Fibroblast of skin of left quadriceps (primary cell): ENCODE results near the gene MUC6.

ENCODE experiments used
- DNase-seq, 2 experiments: peaks; one replicate each; pipeline ENCODE4 v3.0.0-alpha.2; 2013; ENCODE audit warnings: low read depth in 2 of 2

The MUC6 gene

DNA sequence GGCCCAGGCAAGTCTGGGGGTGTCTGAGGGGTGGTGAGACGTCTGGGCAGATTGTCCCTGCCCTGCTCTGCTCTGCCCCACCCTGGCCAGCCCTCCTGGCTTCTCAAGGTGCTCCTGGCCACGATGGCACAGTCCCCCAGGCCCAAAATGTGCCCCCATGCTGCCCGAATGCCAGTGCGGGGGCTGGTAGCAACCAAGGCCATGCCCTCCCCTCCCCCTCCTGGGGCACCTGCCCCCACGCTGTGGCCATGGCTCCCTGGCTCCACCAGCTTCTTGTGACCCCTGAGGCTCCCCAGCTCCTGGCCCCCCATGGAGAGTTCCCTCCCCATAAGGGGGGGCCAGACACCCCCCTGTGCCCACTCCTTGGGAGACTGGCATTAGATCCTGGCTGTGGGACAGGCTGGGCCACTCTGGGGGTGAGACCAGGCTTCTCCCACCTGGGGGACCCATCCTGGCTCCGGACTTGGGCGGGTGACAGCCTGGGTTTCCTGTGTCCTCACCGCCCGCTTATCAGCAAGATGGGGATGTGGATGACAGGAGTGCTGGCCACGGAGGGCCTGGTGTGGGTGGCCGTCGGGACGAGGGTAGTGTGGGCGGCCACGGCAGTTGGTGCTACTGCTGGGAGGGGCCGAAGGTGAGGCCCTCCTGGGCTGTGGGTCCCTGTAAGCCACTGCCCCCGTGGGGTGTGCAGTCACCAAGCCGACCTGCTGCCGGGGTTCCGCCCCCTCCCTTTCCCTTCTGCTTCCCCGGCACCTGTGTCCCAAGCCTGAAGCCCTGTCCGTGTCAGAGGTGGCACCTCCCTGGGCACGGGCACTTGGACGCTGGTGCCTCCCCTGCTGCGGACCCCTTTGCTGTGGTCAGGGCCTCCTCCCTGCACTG is 15.9 kb upstream of the MUC6 start:
- no peak for DNase-seq

DNA sequence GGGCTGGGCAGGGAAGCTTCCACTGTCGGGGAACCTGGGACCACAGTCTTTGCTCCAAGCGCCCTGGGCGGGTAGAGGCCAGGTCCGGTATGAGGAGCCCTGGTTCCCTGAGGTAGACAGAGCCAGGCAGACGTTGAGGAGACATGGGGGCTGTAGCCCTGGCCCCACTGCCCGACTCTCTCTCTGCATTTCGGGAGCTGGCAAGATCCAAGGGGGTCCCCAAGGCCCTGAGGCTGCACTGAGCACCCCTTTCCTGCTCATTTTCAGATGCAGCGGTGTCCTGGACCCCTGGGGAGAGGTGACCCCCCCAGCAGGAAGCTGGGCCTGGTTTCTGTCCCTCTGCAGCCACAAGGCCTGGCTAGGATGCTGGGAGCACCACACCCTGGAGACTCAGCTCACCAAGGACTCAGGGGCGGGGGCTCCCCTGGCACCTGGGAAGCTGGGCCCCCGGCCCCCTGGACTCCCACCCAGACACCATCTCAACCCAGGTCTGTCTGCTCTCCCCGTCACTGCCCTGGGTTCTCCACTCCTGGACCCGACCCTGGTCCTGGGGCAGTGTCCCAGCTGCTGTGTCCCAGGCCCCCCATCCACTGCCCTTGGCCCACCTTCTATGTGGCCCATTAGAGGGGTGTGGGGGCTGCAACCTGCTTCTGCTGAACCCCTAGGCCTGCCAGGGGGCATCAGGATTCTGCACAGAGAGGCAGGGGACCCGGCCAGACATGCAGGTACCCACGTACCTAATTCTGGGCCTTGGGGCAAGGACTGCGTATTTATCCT is 15.0 kb upstream of the MUC6 start:
- DNase-seq = no peak

DNA sequence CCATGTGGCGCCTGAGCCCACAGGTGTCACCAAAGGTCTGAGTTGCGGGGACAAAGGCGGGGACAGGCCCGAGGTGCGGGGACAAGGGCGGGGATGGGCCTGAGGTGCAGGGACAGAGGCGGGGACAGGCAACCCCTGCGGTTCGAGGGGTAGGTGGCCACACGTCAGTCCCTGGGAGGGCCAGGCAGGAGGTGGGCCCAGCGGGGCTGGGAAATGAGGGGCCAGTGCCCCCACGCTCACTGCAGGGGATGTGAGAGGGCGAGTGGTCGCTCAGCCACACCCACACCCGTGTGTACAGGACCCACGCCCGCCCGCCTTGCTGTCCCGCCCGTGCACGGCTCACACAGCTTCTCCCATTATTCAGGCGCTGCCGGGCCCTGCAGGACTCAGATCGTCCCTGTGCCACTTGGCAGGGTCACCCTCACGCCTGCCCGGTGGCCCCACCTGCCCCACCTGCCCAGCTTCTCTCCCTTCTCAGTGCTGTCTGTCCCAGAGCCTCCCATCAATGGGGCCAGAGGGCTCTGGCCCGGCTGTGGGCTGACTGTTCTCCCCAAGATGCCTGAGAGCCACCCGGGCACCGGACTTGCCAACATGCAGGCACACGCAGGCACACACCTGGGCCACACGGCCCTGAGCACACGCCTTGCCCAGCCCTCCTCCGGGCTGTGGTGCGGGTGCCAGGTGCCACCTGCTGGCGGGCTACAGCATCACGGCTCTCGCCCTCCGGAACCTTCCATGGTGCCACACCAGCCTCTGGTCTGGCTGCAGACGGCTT is 14.2 kb upstream of the MUC6 start:
- peak; percentile 6 to 7 for DNase-seq

DNA sequence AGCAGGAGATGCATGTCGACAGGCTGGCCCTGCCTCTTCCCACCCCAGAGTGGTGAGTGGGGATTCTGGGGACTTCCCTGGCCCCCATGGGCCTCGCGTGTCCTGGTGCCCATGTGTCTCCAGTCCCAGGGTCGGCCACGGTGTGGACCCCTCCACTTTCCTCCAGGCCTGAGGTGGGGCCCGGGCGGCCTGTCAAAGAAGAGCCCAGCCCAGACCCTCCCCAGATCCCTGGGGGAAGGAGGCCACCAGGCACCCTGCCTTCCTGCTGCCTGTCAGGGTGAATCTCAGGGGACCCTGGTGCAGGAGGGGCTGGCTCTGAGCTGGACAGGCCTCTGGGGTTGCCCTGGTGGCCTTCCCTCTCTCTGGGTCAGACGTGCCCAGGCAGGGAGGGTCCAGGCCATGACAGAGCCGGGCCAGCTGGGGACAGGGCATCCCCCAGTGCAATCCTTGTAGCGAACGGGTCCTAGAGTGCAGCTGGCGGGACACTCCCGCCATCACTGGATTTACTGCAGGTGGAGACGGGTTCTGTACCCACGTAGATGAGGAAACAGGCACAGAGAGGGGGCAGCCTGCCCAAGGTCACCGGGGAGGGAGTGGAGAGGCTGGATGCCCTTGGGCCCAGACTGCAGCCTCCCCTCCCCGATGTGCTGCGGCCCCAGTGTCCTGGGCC is 13.5 kb upstream of the MUC6 start:
- no peak for DNase-seq

DNA sequence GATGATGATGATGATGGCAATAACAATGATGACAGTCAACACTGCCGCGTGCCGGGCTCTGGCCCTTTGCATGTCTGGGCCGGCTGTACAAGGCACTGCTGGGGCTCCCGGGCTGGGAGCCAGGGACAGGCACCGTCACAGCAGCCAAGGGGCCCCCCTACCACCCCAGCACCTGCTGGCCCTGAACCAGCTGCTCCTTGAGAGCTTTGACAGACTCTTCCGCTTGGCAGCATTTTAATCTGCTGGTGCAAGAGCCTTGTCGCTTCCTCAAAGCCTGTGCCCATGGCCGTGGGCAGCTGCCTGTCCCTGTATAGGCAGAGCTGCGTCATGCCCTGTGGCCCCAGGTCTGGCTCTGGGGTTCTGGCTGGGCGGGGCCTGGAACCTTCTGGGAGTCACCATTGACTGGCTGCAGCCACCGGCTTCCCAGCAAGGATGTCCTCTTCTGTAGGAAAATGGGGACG is 12.9 kb upstream of the MUC6 start:
- DNase-seq = no peak

DNA sequence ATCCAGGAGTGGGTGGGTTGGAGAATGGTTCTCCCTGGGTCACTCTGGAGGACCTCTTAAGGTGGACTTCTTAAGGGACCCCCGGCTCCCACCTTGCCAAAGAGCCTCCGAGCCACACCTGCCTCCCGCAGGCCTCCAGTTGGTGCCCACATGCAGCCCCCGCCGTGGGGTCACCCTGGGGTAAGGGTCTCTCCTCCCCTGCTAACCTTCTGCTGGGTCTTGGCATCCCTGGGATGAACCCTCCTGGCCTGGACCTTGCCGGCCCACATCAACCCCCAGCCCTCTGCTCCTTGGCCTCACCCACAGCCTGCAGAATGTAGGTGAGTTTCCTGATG is 12.5 kb upstream of the MUC6 start:
- no peak for DNase-seq

DNA sequence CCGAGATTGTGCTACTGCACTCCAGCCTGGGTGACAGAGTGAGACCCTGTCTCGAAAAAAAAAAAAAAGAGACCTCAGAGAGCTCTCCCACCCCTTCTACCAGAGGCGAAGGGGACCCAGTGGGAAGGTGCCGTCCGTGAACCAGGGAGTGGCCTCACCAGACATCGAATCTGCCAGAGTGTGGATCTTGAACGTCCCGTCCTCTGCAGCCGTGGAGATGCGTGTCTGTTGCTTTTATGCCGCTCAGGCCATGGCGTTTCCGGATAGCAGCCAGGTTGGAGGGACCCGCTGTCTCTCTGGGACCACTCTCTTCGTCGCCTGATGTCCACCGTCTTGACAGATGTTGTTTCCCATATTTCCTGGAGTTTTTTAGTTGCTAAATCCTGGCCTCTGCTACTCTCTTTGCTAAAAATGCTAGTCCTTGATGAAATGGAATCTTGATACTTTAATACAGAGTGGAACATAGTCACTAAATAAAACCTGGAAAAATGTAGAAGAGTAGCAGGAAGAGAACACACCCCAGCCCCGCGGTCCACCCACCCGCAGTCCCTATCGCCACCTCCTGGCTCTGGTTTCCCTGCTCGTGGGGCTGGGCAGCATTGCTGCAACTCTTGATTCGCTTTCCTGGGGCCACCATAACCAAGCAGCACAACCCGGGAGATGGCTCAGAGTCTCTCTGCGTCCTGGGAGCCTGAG is 12.0 kb upstream of the MUC6 start:
- DNase-seq = no peak

DNA sequence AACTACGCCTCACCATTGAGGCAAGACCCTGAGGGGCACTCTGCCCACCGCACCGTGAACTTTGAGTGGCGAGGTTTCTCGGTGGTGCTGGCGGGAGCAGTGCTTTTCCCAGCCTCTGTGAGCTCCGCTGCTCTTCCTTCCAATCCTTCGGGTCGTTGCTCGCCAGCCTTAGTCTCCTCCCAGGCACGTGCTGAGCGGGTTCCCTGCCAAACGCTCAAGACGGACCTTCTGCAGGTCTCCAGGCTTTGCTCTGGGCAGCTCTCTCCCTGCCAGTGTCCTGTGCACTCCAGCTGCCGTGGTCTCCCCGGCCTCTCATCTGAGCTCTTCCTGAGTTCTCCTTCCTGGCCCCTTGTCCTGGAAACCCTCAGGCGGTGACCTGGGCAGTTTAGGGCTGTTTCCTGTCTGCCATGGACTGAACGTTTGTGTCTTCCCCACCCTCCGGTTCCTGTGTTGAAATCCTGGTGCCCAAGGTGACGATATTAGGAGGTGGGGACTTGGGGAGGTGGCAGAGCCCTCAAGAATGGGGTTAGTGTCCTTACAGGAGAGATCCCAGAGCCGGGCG is 11.2 kb upstream of the MUC6 start:
- no peak for DNase-seq

DNA sequence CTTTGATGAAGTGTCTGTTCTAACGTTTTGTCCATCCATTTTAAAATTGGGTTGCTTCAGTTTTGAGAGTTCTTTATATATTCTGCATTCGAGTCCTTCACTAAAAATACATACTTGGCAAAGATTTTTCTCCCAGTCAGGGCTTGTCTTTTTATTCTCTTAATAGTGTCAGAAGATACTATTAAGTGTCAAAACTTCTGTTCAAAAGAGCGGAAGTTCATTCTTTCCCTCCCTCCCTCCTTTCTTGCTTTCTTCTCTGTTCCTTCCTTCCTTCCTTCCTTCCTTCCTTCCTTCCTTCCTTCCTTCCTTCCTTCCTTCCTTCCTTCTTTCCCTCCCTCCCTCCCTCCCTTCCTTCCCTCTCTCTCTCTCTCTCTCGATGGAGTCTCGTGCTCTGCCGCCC is 7.6 kb upstream of the MUC6 start:
- no peak for DNase-seq

DNA sequence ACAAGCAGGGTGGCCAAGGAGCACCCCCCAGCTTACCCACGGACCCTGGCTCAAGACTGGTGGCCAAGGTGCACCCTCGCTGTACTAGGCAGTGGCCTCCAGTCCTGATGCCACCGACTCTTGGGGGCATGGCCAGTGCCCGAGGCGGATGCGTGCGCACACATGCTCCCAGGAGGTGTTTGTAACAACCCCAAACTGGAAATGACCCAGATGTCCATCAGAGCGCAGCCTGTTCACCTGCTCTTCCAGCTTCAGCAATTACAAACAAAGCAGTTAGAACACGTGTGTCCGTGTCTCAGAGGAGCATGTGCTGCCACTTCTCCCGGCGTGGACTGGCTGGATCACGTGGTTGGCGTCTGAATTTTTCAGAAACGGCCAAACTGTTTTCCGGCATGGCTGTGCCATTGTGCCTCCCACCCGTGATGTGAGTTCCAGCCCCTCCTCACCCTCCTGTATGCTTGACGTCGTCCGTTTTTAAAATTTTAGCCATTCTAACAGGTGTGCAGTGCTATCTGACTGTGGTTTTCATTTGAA is 7.1 kb upstream of the MUC6 start:
- no peak for DNase-seq

DNA sequence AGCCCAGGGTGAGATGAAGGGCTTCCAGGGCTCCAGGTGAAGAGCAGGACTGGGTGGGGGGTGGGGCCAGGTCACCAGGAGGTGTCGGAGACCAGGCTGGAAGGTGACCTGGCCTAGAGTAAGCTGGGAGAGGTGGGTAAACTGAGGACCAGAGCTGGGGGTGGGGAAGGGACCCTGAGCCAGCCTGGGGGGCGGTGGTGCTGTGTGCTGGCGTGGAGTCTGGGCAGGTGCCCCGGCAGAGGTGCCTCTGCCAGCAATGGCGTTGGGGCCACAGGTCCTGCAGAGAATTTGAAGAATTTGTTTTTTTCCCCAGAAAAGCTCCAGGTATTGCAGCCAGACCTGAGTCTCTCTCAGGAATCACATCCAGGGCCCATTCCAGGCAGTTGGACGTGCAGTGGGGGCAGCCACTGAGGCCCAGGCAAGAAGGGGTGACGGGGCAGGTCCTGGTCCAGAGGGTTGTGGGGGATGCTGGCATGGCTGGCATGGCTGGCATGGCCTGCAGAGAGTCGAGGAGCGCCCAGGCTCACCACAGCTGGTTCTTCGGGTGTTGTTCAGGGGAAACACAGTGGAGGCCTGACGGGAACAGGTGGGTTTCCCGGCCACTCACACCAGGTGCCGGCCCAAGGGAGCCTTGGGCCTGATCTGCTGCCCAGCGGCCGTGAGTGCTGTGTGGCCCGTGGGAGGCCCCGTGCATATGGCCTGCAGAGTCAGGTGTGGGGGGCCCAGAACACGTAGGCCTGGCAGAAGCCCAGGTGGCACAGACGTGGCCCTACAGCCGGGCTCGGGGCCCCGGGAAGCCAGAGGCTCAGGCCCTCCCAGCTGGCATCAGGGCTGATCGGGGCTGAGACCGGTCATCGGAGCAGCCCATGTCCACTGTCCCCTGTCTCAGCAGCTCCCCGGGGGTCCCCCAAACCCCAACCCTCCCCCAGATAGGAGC is 6.4 kb upstream of the MUC6 start:
- DNase-seq = no peak

DNA sequence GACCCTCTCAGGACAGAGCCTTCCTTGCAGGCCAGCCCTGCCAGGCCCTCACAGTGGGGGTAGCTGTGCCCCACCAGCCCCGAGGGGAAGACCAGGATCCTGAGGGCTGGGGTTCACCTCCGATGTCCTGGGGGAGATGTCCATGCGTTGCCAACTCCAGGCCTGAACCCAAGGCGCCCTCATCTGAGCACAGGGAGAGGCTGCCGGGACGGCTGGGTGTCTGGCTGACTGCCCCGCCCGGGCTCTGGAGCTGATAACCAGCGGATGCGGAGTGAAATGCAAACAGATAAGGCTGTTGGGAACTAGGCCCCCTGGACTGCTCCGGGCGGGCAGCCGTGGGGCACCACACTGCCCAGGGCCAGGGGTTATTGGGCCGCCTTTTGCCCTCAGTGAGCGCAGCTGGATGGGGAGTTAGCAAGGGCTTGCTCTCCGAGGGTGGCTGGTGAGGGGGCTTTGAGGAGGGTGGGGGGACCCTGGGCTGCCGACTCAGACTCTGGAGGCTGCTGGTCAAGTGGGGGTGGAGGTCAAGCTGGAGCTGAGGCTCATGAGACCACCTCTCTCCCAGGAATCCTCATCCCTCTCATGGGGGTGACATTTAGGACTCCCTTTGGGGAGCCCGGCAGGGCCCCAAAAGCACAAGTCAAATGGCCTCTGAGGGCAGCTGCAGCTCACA is 5.6 kb upstream of the MUC6 start:
- no peak for DNase-seq

DNA sequence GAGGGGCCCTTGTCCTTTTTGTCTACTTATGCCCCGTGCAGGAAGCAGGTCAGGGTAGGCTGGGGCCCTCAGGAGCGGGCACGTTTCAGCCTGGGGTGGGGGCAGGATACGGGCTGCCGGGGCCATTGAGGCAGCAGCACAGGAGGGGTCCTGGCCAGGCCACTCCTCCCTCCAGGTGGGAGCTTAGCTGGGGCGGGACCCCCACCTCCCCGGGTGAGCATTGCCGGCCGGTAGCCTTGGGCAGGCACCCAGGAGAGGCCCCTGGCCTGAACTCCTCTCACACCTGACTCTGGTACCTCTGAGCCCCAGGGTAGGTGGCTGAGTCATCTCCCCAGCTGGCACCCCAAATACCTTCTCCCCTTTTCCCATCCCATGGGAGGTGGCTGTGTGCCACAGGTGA is 5.0 kb upstream of the MUC6 start:
- DNase-seq = no peak

DNA sequence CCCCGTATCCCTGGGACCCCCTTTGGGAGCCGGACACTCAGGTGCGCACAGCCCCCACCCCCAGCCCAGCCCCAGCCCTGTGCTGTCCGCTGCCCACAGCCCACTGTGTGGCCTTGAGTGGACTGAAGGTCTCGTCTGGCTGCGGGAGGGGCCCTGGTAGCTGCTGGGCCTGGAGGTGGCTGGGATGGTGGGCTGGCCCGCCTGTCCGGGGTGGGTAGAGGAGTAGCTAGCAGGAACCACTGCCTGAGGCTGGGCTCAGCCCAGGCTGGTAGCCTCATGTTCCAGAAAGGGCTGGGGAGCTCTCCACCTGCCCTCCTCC is 4.6 kb upstream of the MUC6 start:
- no peak for DNase-seq

DNA sequence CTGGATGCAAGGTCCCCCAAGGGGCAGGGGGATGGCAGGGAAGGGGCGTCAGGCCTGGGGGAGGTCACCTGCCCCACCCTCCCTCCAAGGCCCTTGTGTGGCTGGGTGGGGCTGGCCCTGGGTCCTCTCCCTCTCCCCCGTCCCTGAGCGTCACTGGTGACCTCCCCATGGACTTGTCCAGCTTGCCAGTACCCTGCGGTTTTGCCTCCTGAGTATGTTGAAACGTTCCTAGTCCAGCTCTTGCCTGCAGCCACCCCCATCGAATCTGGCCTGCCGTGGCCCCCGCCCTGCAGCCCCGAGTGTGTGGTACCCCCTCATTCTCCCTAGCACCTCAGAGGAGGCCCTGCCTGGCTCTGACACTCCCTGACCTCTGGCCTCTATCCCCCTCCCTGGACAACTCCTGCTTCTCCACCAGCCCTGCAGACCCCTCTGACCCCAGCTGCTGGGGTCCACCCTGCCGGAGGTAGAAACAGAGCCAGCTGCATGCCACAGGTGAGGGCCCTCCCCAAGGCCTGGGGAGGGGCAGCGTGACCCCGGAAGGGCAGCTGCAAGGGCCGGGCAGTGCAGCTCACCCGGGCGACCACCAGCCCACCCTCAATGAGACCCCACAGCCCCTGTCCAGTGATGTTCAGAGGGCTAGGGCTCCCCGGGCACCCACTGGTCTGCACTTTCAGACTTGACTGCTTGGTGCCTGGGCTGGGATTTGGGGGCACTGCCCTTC is 4.1 kb upstream of the MUC6 start:
- no peak for DNase-seq

DNA sequence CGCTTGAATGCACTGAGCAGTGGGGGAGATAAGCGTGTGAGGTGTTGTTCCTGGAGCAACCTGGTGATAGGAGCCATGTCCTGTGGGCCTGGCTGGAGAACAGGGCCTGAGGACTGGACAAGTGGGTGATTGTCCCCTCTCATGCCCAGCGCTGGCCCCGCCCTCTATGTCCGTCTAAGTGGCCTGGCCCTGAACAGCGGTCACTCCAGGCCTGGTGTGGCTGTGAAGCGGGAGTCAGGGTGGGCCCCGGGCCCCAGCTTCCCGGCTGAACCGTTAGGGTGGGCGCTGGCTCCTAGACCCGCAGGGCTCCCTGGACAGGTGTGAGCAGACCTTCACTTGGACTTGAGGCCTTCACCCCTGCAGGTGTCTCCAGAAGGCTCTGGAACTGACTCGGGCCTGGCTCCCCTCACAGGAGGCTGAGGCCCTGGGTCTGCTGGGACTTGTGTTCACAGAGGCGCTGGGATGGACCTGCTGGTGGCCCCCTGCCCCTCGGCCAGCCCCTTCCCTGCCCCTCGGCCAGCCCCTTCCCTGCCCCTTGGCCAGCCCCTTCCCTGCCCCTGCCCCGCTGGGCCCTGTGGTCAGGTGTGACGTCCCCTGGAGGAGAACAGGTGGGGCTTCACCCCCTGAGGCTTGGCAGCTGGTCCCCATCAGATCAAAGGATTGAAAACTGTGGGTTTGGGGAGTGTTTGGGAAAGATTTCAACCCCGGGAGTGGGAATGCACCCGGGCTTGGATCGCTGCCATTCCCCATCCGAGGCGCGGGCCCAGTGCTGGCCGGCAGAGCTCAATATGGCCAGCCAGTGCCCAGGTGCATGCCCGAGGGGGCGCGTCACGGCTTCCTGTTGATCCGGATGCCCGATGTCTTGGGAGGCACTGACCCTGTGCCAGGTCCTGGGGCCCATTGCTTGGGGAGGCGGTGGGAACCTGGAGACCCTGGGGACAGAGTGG is 3.2 kb upstream of the MUC6 start:
- no peak for DNase-seq

DNA sequence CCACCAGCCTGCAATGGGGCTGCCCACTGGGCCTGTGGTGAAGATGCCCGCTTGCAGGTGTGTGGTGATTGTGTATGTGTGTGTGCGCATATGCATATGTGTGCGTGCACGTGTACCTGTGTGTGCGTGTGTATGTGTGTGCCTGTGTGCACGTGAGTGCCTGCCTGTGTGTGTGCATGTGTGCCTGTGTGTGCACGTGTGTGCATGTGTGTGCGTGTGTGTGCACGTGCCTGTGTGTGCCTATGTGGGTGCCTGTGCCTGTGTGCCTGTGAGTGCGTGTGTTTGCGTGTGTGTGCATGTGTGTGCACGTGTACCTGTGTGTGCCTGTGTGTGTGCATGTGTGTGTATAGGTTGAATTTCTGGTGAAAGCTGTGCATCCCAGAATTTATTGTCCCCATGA is 2.4 kb upstream of the MUC6 start:
- no peak for DNase-seq
